Neutrophil (primary cell): ENCODE measurements around the gene RCBTB2.

ENCODE experiments used
- H3K27ac ChIP-seq: fragments of 200-600 bp; sonication (generic); 2 replicates; pipeline ENCODE4 v1.5.1; 2016; ENCODE audit warnings: mild to moderate bottlenecking, moderate library complexity
- H3K27me3 ChIP-seq: fragments of 200-600 bp; sonication (generic); 2 replicates; pipeline ENCODE4 v1.6.0; 2016; ENCODE audit warnings: mild to moderate bottlenecking
- H3K36me3 ChIP-seq: fragments of 200-600 bp; sonication (generic); 2 replicates; pipeline ENCODE4 v1.5.1; 2017
- H3K4me1 ChIP-seq, 2 experiments: fragments of 200-600 bp in 1 of 2; sonication (generic) in 1 of 2; 1 replicate in 1 of 2; 2 replicates in 1 of 2; pipeline versions ENCODE4 v1.5.1 to v1.6.1; 2013 to 2016; ENCODE audit warnings: low read depth in 1 of 2, low read length in 1 of 2, mild to moderate bottlenecking in 1 of 2, moderate library complexity in 1 of 2; ENCODE audit not compliant: control insufficient read depth in 1 of 2, insufficient read depth in 1 of 2
- H3K4me3 ChIP-seq, 2 experiments: fragments of 200-600 bp in 1 of 2; sonication (generic) in 1 of 2; 1 replicate in 1 of 2; 2 replicates in 1 of 2; pipeline ENCODE4 v1.5.1; 2013 to 2016; ENCODE audit warnings: low read depth in 1 of 2, low read length in 1 of 2, mild to moderate bottlenecking in 1 of 2, moderate library complexity in 1 of 2
- H3K9me3 ChIP-seq: fragments of 200-600 bp; sonication (generic); 2 replicates; pipeline ENCODE4 v1.5.1; 2016
- CTCF ChIP-seq: fragments of 200-600 bp; sonication (generic); IDR thresholded peaks from 2 replicates; pipeline ENCODE4 v1.5.1; 2016; ENCODE audit warnings: antibody characterized with exemption

The RCBTB2 gene

GRCh38 chr13:48510698-48511097 lies 22.2 kb downstream of the RCBTB2 start:
- H3K36me3 ChIP-seq: peaks cover 51% of the 10 kb centered on the region
- peak overlapping the region; percentile 37 for H3K27ac ChIP-seq
- peaks cover 25 to 26% of the 10 kb centered on the region in 2 experiments for H3K4me1 ChIP-seq
- no peak for TF ChIP-seq CTCF
- no peaks in the 10 kb centered on the region for H3K9me3 ChIP-seq
- H3K4me3 ChIP-seq: no peak overlapping the region
- H3K27me3 ChIP-seq: no peaks in the 10 kb centered on the region

GRCh38 chr13:48508011-48508410 lies 24.9 kb downstream of the RCBTB2 start:
- Histone ChIP-seq H3K4me3 (no peak overlapping the region), H3K4me1 (peaks cover 39 to 40% of the 10 kb centered on the region in 2 experiments), H3K9me3 (no peaks in the 10 kb centered on the region), H3K27ac (no peak overlapping the region), H3K36me3 (peaks cover 36% of the 10 kb centered on the region), H3K27me3 (no peaks in the 10 kb centered on the region)
- TF ChIP-seq CTCF: no peak

GRCh38 chr13:48507021-48507420 lies 25.9 kb downstream of the RCBTB2 start:
- Histone ChIP-seq H3K27ac (peak overlapping the region; percentile 94), H3K4me3 (peak overlapping the region in 1 of 2 experiments; percentile 47), H3K27me3 (no peaks in the 10 kb centered on the region), H3K36me3 (peaks cover 33% of the 10 kb centered on the region), H3K9me3 (no peaks in the 10 kb centered on the region), H3K4me1 (peaks cover 39 to 40% of the 10 kb centered on the region in 2 experiments)
- TF ChIP-seq CTCF: no peak

GRCh38 chr13:48506092-48506701 lies 26.7 kb downstream of the RCBTB2 start:
- no peak for TF ChIP-seq CTCF
- H3K27ac ChIP-seq: peak overlapping the region; percentile 94
- H3K4me1 ChIP-seq: peaks cover 43 to 46% of the 10 kb centered on the region in 2 experiments

GRCh38 chr13:48505597-48506091 lies 27.2 kb downstream of the RCBTB2 start:
- no peak for TF ChIP-seq CTCF
- Histone ChIP-seq H3K27ac (peak overlapping the region; percentile 94), H3K4me3 (peak overlapping the region; percentile 39 to 47), H3K9me3 (no peaks in the 10 kb centered on the region), H3K4me1 (peaks cover 47 to 49% of the 10 kb centered on the region in 2 experiments), H3K36me3 (peaks cover 26% of the 10 kb centered on the region), H3K27me3 (no peaks in the 10 kb centered on the region)

More at GRCh38 chr13:48506092-48506701, 26.7 kb downstream of the RCBTB2 start:
- no peaks in the 10 kb centered on the region for H3K27me3 ChIP-seq
- no peaks in the 10 kb centered on the region for H3K9me3 ChIP-seq
- H3K4me3 ChIP-seq: peak overlapping the region; percentile 39 to 47
- peaks cover 27% of the 10 kb centered on the region for H3K36me3 ChIP-seq
